ENCODE measurements around the gene SPCS2.

DNA sequence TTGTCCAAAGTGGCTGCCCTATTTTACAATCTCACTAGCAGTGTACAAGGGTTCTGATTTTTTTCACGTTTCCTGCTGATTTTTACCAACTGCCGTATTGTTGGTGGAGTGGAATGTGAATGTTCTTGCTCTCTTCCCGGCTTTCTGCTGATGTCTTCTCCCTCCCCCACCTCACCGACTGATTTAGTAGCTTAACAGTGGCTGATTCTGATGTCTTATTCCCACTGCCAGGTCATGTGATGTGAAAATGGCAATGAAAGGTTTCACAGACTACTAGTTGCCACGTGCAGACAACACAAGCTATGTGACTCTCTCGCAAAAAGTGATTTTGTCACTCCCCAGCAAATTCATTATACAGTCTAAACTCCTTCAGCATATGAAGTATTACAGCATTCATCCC is 22.4 kb downstream of the SPCS2 start:
- TF ChIP-seq, protein P1, sequence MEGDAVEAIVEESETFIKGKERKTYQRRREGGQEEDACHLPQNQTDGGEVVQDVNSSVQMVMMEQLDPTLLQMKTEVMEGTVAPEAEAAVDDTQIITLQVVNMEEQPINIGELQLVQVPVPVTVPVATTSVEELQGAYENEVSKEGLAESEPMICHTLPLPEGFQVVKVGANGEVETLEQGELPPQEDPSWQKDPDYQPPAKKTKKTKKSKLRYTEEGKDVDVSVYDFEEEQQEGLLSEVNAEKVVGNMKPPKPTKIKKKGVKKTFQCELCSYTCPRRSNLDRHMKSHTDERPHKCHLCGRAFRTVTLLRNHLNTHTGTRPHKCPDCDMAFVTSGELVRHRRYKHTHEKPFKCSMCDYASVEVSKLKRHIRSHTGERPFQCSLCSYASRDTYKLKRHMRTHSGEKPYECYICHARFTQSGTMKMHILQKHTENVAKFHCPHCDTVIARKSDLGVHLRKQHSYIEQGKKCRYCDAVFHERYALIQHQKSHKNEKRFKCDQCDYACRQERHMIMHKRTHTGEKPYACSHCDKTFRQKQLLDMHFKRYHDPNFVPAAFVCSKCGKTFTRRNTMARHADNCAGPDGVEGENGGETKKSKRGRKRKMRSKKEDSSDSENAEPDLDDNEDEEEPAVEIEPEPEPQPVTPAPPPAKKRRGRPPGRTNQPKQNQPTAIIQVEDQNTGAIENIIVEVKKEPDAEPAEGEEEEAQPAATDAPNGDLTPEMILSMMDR (conservative IDR thresholded peaks at IDR 0.05), result no peak
- no peak for TF ChIP-seq EZH2 (IDR thresholded peaks at IDR 0.05; ENCODE audit: low read depth)
